ENCODE measurements around the gene ZDHHC8.

The ZDHHC8 gene

DNA sequence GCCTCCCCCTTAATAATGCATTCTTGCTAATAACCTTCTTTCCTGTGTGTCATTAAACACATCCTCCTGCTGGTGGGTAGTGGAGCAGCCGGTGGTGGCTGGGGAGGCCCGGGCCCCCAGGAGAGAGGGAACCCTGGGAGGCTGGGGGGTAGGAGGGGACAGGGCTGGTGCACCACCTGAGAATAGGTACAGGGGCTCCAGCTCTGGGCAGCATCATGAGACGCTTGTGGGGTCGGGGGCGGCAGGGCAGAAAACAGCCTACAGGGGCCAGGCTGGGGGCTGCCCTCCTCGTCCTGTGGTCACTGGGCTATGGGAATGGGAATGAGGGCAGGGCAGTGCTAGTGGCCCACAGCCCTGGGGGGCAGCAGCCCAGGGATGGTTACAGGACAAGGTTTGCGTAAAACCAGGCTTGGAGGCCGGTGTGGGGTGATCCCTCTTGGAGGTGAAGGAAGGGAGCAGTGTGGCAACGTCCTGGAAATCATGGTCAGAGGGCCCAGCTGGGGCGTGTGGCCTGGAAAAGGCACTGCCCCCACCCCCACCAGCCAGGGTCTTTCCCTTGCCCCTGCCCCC, 37.7 kb downstream of the ZDHHC8 start:
- Histone ChIP-seq H3K36me3 (ENCODE audit: control insufficient read depth, insufficient read depth, low read length) (no peaks in the 10 kb centered on the region), H3K4me1 (ENCODE audit: control insufficient read depth, insufficient read depth, low read length) (no peaks in the 10 kb centered on the region), H3K27me3 (ENCODE audit: control insufficient read depth, insufficient read depth, low read length) (no peaks in the 10 kb centered on the region), H3K9me3 (ENCODE audit: control insufficient read depth, low read length) (no peaks in the 10 kb centered on the region), H3K4me3 (ENCODE audit: low read length) (no peak overlapping the region), H3K9ac (ENCODE audit: low read length) (no peak overlapping the region)

DNA sequence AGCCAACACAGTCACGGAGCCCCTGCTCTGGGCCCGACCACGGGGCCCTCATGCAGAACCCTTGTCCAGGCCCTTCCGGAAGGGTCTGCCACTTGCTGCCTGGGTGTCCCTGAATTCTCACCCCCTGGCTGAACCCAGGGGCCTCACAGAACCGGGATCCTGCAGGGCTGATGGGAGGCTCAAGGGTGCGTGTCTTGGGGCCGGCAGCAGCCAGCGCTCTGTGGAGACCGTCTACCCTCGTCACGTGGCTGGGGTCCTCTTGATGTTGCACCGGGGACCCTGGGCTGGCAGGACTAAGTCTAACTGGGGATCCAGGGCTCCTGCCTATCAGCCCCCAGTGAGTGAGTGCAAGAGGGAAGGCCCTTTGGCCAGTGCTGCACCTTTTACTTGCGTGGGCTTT, 38.6 kb downstream of the ZDHHC8 start:
- Histone ChIP-seq H3K9ac (ENCODE audit: low read length) (no peak overlapping the region), H3K36me3 (ENCODE audit: control insufficient read depth, insufficient read depth, low read length) (no peaks in the 10 kb centered on the region), H3K4me3 (ENCODE audit: low read length) (no peak overlapping the region), H3K9me3 (ENCODE audit: control insufficient read depth, low read length) (no peaks in the 10 kb centered on the region), H3K4me1 (ENCODE audit: control insufficient read depth, insufficient read depth, low read length) (no peaks in the 10 kb centered on the region), H3K27me3 (ENCODE audit: control insufficient read depth, insufficient read depth, low read length) (no peaks in the 10 kb centered on the region)

DNA sequence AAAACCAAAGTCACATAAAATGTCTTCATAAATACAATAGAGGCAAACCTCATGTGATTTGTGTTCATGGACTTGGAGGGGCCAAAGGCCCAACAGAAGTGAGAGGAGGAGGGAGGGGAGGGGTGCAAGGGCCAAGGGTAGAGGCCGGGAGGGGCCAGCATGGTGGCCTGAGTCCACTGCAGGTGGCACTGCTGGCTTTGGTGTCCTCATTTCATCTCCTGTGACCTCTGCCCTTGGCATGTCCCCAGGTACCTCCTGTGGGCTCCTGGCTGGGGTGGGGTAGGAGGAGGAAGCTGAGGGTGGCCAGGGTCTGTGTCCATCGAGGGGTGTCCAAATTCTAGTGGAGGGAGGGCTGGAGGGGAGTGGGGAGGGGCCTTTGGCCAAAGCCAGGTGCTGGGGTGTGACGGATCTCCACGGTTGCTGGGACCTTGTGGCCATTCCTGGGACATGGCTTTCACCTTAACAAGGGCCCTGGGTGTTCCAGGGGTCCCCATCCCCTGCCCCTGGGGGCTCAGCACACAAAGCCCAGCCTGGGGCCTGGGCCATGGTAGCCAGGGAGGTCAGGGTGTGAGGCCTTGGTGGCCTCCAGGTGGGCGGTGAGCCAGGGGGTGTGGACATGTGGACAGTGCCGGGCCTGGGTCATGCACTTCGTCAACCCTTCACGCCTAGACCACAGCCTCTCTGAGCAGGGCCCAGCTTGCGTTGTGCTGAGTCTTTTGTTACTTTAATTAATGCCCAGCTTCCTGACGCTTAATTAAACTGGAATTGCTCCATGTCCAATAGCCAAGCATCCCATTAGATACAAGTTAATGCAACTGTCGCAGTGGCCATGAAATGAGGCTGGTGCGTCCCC, 39.9 kb downstream of the ZDHHC8 start:
- H3K27me3 ChIP-seq (ENCODE audit: control insufficient read depth, insufficient read depth, low read length): no peaks in the 10 kb centered on the region
- H3K4me3 ChIP-seq (ENCODE audit: low read length): no peak overlapping the region
- no peak overlapping the region for H3K9ac ChIP-seq (ENCODE audit: low read length)
- no peaks in the 10 kb centered on the region for H3K9me3 ChIP-seq (ENCODE audit: control insufficient read depth, low read length)
- H3K4me1 ChIP-seq (ENCODE audit: control insufficient read depth, insufficient read depth, low read length): no peaks in the 10 kb centered on the region
- H3K36me3 ChIP-seq (ENCODE audit: control insufficient read depth, insufficient read depth, low read length): no peaks in the 10 kb centered on the region

DNA sequence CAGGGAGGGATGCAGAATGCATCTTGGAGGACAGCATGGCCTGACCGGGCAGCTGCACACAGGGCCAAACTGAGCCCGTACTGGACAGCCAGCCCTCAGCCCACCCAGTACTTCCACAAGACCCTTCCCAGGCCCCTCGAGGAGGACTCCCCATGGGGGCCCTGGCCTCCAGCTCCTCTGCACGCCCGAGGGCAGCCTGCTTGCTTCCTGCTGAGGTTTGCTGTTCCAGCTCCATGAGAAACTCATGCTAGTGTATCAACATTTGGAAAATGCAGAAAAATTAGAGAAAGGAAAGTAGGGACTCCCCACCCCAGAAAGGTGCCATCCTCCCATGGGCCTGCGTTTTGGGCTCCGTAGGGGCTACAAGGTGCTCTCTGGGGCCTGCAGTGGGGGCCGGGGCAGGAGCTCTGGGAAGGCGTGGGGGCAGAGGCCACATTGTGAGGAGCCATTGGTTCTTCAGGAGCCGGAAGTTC, 40.6 kb downstream of the ZDHHC8 start:
- H3K4me3 ChIP-seq (ENCODE audit: low read length): no peak overlapping the region
- no peaks in the 10 kb centered on the region for H3K9me3 ChIP-seq (ENCODE audit: control insufficient read depth, low read length)
- H3K4me1 ChIP-seq (ENCODE audit: control insufficient read depth, insufficient read depth, low read length): no peaks in the 10 kb centered on the region
- H3K36me3 ChIP-seq (ENCODE audit: control insufficient read depth, insufficient read depth, low read length): no peaks in the 10 kb centered on the region
- H3K27me3 ChIP-seq (ENCODE audit: control insufficient read depth, insufficient read depth, low read length): peaks cover 5% of the 10 kb centered on the region
- H3K9ac ChIP-seq (ENCODE audit: low read length): no peak overlapping the region

DNA sequence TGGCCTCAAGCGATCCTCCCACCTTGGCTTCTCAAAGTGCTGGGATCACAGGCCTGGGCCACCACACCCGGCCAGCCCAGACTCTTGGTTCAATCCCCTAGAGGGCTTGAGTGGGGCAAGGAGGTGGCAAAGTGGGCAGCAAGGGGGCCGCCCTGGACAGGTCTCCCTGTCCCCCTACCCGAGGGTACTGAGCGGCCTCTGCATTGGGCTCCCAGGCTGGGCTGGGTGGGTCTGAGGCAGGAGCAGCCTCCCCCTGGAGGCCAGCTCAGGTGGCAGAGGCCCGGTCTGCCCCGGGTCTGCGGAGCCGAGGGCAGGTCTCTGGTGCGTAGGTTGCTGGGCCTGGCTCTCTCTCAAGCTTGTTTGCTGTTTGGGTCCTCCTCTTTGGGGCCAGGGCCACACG, 41.6 kb downstream of the ZDHHC8 start:
- H3K9me3 ChIP-seq (ENCODE audit: control insufficient read depth, low read length): no peaks in the 10 kb centered on the region
- no peaks in the 10 kb centered on the region for H3K4me1 ChIP-seq (ENCODE audit: control insufficient read depth, insufficient read depth, low read length)
- no peak overlapping the region for H3K4me3 ChIP-seq (ENCODE audit: low read length)
- peaks cover 5% of the 10 kb centered on the region for H3K27me3 ChIP-seq (ENCODE audit: control insufficient read depth, insufficient read depth, low read length)
- no peaks in the 10 kb centered on the region for H3K36me3 ChIP-seq (ENCODE audit: control insufficient read depth, insufficient read depth, low read length)
- no peak overlapping the region for H3K9ac ChIP-seq (ENCODE audit: low read length)

DNA sequence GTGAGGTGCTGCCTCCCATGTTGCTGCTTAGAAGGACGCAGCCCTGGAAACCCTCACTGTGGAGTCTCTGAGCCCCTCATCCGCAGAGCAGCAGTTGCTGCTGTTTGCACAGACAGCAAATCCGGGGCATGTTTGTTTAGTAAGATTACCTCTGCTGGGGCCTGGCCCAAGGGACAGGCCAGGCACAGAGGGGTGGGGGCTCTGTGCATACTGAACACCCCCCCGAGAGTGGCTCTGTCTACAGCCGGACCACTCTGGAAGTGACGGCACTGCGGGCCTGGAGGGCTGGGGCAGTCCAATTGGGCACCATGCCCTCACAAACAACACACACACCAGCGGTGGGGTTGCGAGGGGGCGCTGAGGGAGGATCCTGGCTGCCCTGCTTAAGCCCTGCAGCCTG, 42.2 kb downstream of the ZDHHC8 start:
- H3K27me3 ChIP-seq (ENCODE audit: control insufficient read depth, insufficient read depth, low read length): peaks cover 5% of the 10 kb centered on the region
- H3K4me1 ChIP-seq (ENCODE audit: control insufficient read depth, insufficient read depth, low read length): no peaks in the 10 kb centered on the region
- no peaks in the 10 kb centered on the region for H3K9me3 ChIP-seq (ENCODE audit: control insufficient read depth, low read length)
- H3K4me3 ChIP-seq (ENCODE audit: low read length): no peak overlapping the region
- no peak overlapping the region for H3K9ac ChIP-seq (ENCODE audit: low read length)
- H3K36me3 ChIP-seq (ENCODE audit: control insufficient read depth, insufficient read depth, low read length): no peaks in the 10 kb centered on the region

DNA sequence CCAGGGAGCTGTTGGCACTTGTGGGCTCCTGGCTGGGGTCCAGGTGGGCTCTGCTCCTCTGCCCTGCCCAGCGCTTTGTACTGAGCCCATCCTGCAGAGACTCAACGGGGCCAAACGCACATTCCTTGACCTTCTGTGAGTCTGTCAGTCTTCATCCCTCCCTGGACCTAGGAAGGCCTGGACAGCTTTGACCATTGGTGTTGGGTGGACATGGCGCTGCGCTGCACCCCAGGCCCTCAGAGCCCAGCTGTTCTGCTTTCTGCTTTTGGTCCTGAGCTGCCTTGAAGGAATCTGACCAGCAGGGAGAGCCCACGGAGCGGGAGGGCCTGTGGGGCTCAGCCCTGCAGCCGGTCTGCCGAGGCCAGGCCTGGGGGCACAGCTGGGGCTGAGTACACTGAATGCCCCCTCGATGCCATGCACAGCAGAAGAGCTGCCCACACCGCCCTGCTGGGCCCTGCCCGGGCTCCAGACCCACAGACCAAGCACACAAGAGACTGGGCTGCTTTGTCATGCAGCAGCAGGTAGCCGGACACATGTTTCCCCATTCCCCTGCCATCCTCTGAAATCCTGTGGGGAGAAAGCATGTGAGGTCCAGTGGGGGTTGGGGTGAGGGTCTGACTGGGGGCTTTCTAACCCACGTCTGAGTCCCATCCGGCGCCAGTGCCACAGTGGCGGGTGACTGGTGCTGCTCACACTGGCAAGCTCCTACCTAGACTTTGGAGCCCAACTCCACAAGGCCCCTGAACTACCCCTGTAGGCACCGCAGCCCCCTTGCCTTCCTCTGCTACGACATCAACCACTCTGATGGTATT, 43.4 kb downstream of the ZDHHC8 start:
- Histone ChIP-seq H3K27me3 (ENCODE audit: control insufficient read depth, insufficient read depth, low read length) (peaks cover 5% of the 10 kb centered on the region), H3K9me3 (ENCODE audit: control insufficient read depth, low read length) (no peaks in the 10 kb centered on the region), H3K36me3 (ENCODE audit: control insufficient read depth, insufficient read depth, low read length) (no peaks in the 10 kb centered on the region)

DNA sequence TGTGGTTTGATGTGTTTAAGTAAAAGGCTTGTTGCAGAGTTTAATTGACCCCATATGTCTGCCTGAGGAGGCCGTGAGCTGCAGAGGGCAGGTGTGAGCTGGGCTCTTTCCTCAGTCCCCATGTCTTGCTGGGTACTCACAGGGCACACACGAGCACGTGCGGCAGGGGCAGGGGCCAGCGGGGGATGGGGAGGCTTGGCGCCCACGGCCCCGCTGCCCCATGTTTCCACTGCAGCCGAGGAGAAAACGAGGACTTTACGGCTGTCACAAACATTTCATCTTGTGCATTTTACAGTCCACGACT, 43.9 kb downstream of the ZDHHC8 start:
- no peaks in the 10 kb centered on the region for H3K4me1 ChIP-seq (ENCODE audit: control insufficient read depth, insufficient read depth, low read length)
- no peak overlapping the region for H3K9ac ChIP-seq (ENCODE audit: low read length)
- no peaks in the 10 kb centered on the region for H3K36me3 ChIP-seq (ENCODE audit: control insufficient read depth, insufficient read depth, low read length)
- no peak overlapping the region for H3K4me3 ChIP-seq (ENCODE audit: low read length)
- H3K27me3 ChIP-seq (ENCODE audit: control insufficient read depth, insufficient read depth, low read length): peaks cover 5% of the 10 kb centered on the region
- no peaks in the 10 kb centered on the region for H3K9me3 ChIP-seq (ENCODE audit: control insufficient read depth, low read length)

More for the DNA sequence above, 43.4 kb downstream of the ZDHHC8 start:
- no peak overlapping the region for H3K9ac ChIP-seq (ENCODE audit: low read length)
- H3K4me3 ChIP-seq (ENCODE audit: low read length): no peak overlapping the region
- no peaks in the 10 kb centered on the region for H3K4me1 ChIP-seq (ENCODE audit: control insufficient read depth, insufficient read depth, low read length)

DNA sequence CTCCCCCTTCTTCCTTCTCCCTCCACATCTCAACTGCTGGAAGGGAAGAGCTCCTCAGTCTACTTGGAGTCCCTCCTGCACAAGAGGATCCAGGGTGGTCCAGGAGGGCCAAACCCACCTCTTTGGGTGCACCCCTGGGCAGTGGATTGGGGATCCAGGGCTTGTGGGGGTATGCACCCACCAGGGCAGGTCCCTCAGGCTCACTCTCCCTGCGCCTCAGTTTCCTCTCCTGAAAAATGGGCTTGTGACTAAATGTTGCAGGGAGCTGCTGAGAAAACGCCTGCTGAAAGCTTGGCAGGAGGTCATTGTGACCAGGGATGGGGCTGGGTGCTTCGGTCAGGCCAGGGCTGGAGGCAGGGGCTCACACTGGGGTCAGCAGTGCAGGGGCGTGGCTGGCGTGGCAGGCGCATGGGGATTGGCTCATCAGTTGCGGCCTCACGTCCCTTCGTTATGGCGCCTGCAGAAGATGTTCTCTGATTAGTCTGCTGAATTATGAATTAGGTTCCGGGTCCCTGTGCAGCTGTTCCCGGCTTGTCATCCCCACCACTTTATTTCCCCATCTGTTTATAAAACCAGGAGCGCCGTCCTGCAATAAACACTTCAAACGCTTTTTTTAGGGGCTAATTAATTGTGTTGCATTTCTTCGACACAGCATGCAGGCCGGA, 44.9 kb downstream of the ZDHHC8 start:
- no peak overlapping the region for H3K4me3 ChIP-seq (ENCODE audit: low read length)
- H3K27me3 ChIP-seq (ENCODE audit: control insufficient read depth, insufficient read depth, low read length): peaks cover 5% of the 10 kb centered on the region
- no peak overlapping the region for H3K9ac ChIP-seq (ENCODE audit: low read length)
- no peaks in the 10 kb centered on the region for H3K36me3 ChIP-seq (ENCODE audit: control insufficient read depth, insufficient read depth, low read length)
- H3K4me1 ChIP-seq (ENCODE audit: control insufficient read depth, insufficient read depth, low read length): no peaks in the 10 kb centered on the region
- no peaks in the 10 kb centered on the region for H3K9me3 ChIP-seq (ENCODE audit: control insufficient read depth, low read length)

DNA sequence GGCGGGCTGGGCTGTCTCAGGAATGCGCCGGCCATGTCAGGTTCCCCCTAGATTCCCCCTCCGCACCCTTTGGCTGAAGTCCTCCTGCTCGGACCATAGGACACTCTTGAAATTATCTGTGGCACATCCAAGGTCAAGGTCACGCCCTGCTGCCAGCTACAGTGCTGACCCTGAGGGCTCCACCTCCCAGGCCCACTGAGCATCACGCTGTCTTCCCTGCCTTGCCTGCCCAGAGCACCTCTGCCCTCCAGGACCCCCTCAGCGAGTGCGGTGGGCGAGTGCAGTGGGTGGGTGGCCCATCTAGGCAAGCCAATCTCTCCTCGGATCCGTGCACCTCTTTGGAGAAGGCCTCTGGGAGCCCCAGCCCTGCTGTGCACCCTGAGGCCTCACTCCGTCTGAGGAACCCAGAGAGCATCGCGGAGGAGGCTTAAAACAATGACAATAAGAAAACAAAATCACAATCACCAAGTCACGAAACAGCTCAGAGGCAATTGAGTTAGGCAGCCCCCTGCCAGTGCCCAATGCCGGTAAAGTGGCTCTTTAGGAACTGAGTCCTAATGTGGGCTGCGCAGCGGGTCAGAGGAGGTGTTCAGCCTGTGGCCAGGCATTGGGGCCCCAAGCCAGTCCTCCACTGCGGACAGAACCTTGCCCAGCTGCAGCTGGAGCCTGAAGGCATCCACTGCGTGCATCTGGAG, 45.8 kb downstream of the ZDHHC8 start:
- Histone ChIP-seq H3K27me3 (ENCODE audit: control insufficient read depth, insufficient read depth, low read length) (peaks cover 5% of the 10 kb centered on the region), H3K4me1 (ENCODE audit: control insufficient read depth, insufficient read depth, low read length) (no peaks in the 10 kb centered on the region), H3K9me3 (ENCODE audit: control insufficient read depth, low read length) (no peaks in the 10 kb centered on the region), H3K4me3 (ENCODE audit: low read length) (no peak overlapping the region), H3K9ac (ENCODE audit: low read length) (no peak overlapping the region), H3K36me3 (ENCODE audit: control insufficient read depth, insufficient read depth, low read length) (no peaks in the 10 kb centered on the region)

DNA sequence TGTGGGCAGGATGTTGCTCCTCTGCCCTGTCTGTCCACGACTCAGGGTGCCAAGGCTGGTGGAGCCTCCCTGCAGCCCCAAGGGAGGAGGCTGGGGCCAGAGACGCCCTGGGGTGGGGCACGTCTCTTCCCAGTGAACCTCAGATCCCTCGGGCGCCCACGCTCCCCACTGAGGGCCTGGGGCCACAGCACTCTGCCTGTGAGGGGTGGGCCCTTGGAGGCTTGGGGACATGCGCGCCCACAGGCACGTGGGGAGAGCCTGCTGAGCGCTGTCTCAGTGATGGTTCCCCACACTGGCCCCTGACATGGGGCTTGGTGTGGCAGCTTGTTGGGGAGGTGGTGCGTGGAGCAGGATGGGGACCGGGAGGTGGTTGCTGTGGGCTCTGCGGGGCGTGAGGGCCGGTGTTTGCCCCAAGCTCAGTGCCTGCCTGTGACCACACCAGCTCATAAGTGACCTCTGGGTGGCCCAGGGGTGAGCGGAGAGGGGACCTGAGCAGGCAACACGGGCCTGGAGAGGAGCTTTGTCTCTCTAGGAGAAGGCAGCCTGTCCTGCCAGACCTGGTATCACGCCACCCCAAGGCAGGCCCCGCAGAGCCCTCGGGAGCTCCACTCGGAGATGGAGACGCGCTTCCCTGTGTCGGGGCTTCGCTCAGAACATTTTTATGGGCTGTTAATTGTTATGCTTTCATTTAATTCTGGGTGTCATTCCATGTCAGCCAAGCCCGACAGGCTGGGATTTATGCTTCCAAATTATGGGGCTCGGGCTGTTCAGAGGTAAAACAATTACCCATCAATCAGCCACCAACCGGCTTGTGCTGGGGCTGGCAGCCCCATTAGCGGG, 46.7 kb downstream of the ZDHHC8 start:
- Histone ChIP-seq H3K4me3 (ENCODE audit: low read length) (no peak overlapping the region), H3K36me3 (ENCODE audit: control insufficient read depth, insufficient read depth, low read length) (no peaks in the 10 kb centered on the region), H3K9me3 (ENCODE audit: control insufficient read depth, low read length) (no peaks in the 10 kb centered on the region), H3K27me3 (ENCODE audit: control insufficient read depth, insufficient read depth, low read length) (peaks cover 5% of the 10 kb centered on the region), H3K4me1 (ENCODE audit: control insufficient read depth, insufficient read depth, low read length) (no peaks in the 10 kb centered on the region), H3K9ac (ENCODE audit: low read length) (no peak overlapping the region)
